ENCODE measurements around the gene CEP170B.

Gene CEP170B

GRCh38 chr14:104863923-104864266, 1.2 kb upstream of the CEP170B start:
- no peak for FAIRE-seq
- DNase-seq (ENCODE audit: insufficient read length) = peak; percentile 32
- no peak for TF ChIP-seq POLR2A (IDR thresholded peaks at IDR 0.05; ENCODE audit: low read depth, low read length)
- no peak for TF ChIP-seq POLR2AphosphoS5 (IDR thresholded peaks at IDR 0.05; ENCODE audit: low read depth, low read length)
- TF ChIP-seq TAF1 (IDR thresholded peaks at IDR 0.05; ENCODE audit: borderline replicate concordance, low read depth, low read length) = no peak

GRCh38 chr14:104864267-104865080, 594 bp upstream of the CEP170B start:
- no peak for FAIRE-seq
- no peak for TF ChIP-seq POLR2A (IDR thresholded peaks at IDR 0.05; ENCODE audit: low read depth, low read length)
- peak; percentile 46 for DNase-seq (ENCODE audit: insufficient read length)

- no peak for FAIRE-seq
- peak; percentile 42 for DNase-seq (ENCODE audit: insufficient read length)
- no peak for TF ChIP-seq POLR2A (IDR thresholded peaks at IDR 0.05; ENCODE audit: low read depth, low read length)
- no peak for TF ChIP-seq TAF1 (IDR thresholded peaks at IDR 0.05; ENCODE audit: borderline replicate concordance, low read depth, low read length)
- TF ChIP-seq POLR2AphosphoS5 (IDR thresholded peaks at IDR 0.05; ENCODE audit: low read depth, low read length) = no peak
Observed at GRCh38 chr14:104865631-104866441, 768 bp downstream of the CEP170B start.

- no peak for FAIRE-seq
- no peak for DNase-seq (ENCODE audit: insufficient read length)
Observed at GRCh38 chr14:104866451-104867370, 1.6 kb downstream of the CEP170B start.

GRCh38 chr14:104867371-104868059, 2.4 kb downstream of the CEP170B start:
- FAIRE-seq (no peak), DNase-seq (ENCODE audit: insufficient read length) (no peak)
- TF ChIP-seq POLR2A (IDR thresholded peaks at IDR 0.05; ENCODE audit: low read depth, low read length) (no peak), TAF1 (IDR thresholded peaks at IDR 0.05; ENCODE audit: borderline replicate concordance, low read depth, low read length) (no peak), POLR2AphosphoS5 (IDR thresholded peaks at IDR 0.05; ENCODE audit: low read depth, low read length) (no peak)

More at GRCh38 chr14:104866451-104867370, 1.6 kb downstream of the CEP170B start:
- TF ChIP-seq POLR2AphosphoS5 (IDR thresholded peaks at IDR 0.05; ENCODE audit: low read depth, low read length) = no peak

GRCh38 chr14:104868060-104868740, 3.1 kb downstream of the CEP170B start:
- TF ChIP-seq POLR2AphosphoS5 (IDR thresholded peaks at IDR 0.05; ENCODE audit: low read depth, low read length) (no peak), TAF1 (IDR thresholded peaks at IDR 0.05; ENCODE audit: borderline replicate concordance, low read depth, low read length) (no peak), POLR2A (IDR thresholded peaks at IDR 0.05; ENCODE audit: low read depth, low read length) (no peak)
- no peak for FAIRE-seq
- DNase-seq (ENCODE audit: insufficient read length) = no peak

- no peak for DNase-seq (ENCODE audit: insufficient read length)
- no peak for TF ChIP-seq TAF1 (IDR thresholded peaks at IDR 0.05; ENCODE audit: borderline replicate concordance, low read depth, low read length)
- no peak for TF ChIP-seq POLR2AphosphoS5 (IDR thresholded peaks at IDR 0.05; ENCODE audit: low read depth, low read length)
- TF ChIP-seq POLR2A (IDR thresholded peaks at IDR 0.05; ENCODE audit: low read depth, low read length) = no peak
- FAIRE-seq = no peak
Observed at GRCh38 chr14:104868811-104869572, 3.9 kb downstream of the CEP170B start.

- FAIRE-seq = no peak
- no peak for DNase-seq (ENCODE audit: insufficient read length)
- TF ChIP-seq TAF1 (IDR thresholded peaks at IDR 0.05; ENCODE audit: borderline replicate concordance, low read depth, low read length) (no peak), POLR2AphosphoS5 (IDR thresholded peaks at IDR 0.05; ENCODE audit: low read depth, low read length) (no peak), POLR2A (IDR thresholded peaks at IDR 0.05; ENCODE audit: low read depth, low read length) (no peak)
Observed at GRCh38 chr14:104869669-104870367, 4.8 kb downstream of the CEP170B start.

GRCh38 chr14:104870368-104871144, 5.5 kb downstream of the CEP170B start:
- no peak for TF ChIP-seq POLR2AphosphoS5 (IDR thresholded peaks at IDR 0.05; ENCODE audit: low read depth, low read length)
- no peak for TF ChIP-seq POLR2A (IDR thresholded peaks at IDR 0.05; ENCODE audit: low read depth, low read length)
- no peak for TF ChIP-seq TAF1 (IDR thresholded peaks at IDR 0.05; ENCODE audit: borderline replicate concordance, low read depth, low read length)
- no peak for DNase-seq (ENCODE audit: insufficient read length)

More at GRCh38 chr14:104870368-104871144, 5.5 kb downstream of the CEP170B start:
- FAIRE-seq = no peak
